D341Med (cell line): ENCODE data around the gene ZNF213.
A peak's percentile ranks its signal among the peaks of the same experiment; 100 is the strongest.

Experiments used
- DNase-seq: peaks from one replicate; pipeline ENCODE4 v3.0.0; 2012; ENCODE audit warnings: low spot score

ZNF213 gene

DNA sequence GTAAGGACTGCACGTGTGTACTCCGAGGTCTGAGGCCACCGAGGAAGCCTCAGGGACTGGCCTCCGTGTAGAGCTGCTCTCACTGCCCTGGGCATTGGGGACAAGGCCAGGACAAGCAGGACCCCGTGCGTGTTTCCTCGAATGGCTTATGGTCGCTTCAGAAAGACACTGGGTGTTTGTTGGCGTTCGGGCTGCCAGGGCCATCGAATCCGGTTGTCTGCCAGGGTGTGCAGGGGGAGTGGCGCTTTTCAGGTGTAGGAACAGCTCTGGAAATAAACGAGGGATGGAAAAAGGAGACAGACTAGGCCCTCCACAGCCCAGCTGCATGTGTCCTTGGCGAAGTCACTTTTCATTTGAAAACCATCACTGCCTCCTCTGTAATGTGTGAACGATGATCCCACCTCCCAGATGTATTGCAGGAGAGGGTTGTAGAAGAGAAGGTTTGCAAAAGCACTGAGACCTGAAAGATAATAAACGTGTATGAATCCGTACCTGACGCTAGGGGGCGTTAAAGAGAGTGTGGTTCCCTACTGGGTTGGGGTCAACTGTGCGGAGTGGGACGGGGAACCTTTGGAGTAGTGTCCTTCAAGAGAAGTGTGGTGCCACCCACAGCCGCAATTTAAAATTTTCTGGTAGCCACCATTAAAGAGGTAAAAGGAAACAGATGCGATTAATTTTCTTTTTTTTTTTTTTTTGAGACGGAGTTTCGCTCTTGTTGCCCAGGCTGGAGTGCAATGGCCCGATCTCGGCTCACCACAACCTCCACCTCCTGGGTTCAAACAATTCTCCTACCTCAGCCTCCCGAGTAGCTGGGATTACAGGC is 33.6 kb upstream of the ZNF213 start:
- DNase-seq: no peak

DNA sequence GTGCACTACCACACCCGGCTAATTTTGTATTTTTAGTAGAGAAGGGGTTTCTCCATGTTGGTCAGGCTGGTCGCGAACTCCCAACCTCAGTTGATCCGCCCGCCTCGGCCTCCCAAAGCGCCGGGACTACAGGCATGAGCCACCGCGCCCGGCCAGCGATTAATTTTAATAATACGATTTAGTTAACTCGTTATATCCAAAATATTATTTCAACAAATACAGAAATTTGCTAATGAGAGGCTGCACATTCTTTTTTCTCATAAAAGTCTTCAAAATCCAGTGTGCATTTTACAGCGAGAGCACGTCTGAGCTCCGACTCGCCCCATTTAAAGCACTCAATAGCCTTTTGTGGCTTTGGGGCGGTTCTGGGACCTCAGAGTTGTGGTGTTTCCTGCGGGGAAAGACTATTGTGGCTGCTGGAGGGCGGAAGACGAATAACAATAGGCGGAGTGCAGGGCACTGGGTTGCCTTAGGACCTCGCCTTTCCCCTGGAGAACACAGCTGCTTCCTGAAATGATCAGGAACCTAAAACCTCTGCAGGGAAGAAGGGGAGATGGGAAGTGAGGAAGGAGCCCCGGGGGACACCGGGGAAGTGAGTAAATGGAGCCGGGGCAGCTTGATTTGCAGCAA is 32.9 kb upstream of the ZNF213 start:
- no peak for DNase-seq

GRCh38 chr16:3106205-3106928 is 28.5 kb upstream of the ZNF213 start:
- peak; percentile 98 for DNase-seq

DNA sequence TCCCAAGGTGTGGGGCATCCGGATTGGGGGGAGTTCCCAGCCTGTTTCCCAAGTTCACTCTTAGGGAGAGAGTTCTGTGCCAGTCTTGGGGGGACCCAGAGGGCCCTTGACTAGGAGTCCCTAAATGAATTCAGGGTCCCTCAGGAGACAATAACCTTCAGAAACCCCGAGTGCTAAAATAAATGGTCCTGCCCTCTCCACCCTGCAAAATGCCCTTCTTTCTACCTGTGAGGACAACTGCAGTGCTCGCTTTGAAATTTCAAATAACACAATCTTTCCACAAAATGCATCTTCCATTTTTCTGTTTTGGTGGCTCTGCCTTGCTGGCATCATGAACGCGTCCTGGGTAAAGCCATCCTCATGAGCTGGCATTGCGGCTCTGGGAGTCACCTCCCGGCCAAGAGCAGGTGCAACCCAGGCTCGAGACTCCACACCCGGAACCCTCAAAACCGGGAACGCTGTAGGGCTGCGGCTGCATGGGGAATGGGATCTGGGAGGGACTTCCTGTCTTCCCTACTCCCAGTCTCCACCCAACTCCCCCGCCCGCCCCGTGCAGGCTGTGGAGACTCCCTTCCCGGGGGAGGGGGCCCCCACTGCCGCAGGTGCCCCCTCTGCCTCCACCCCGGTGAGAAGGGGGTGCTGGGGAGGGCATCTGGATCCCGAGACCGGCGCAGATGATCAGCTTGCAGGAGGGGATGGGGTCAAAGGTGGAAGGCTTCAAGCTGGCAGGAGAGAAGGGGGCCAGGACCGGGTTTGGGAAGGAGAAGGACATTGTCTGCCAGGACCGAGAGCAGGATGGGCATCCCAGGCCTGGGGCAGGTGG is 22.6 kb upstream of the ZNF213 start, which contains the start of gene ZNF205:
TSS of gene ZNF205 (plus strand) at position 529 of the 823 bp plus-strand sequence. CDS start 845 bp downstream, outside the sequence.
- peak; percentile 87 for DNase-seq

- no peak for DNase-seq
Observed at GRCh38 chr16:3112881-3113574, 21.8 kb upstream of the ZNF213 start.

DNA sequence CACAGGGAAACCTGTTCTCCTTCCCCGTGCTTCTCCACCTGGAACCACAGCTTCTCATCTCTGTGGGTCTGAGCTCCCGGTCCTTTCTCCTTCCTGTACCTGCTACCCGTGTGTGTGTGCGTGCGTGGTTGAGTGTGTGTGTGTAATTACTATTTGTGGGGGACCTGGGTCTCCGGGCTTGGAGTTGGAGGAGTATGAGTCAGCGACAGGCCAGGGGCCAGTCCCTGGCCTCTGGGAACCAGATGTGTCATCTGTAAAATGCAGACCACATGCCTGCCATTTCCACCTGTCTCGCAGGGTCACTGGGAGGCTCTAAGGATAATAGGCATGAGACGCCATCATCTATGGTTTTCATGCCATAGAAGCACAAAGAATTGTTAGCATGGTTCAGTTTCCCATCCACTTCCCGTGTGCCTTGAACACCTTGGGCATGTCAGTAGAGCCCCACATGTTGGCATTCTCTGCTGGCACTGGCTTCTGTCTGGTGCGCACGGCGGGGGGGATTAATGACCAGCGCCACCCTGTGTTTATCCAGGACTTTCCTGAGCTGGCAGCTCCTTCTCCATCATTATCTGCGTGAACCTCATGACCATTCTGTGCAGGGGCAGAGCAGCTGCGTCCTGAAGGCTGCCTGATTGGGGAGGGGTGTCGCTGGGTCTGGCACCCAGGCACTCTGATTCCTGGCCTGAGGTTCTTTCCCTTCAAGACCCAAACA is 20.9 kb upstream of the ZNF213 start:
- DNase-seq: no peak

DNA sequence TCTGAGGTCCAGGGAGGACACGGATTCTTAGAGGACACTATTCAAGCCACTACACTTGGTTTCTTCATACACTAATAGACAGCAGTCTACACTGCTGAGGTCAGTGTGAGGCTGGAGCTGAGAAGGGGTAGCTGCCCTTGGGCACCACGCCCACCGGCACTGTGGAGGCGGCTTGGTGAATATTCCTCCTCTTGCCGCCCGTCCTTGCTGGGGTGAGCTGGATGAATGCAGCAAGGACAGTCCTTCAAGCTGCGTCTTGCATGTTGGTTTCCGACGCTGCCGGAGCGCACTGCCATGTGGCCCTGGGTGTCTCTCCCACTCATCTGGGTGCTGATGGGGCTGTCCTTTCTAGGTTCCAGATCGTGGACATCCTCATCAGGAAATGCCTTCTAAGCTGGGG is 19.8 kb upstream of the ZNF213 start:
- DNase-seq: no peak

- DNase-seq: no peak
Observed at GRCh38 chr16:3115561-3115960, 19.3 kb upstream of the ZNF213 start.

DNA sequence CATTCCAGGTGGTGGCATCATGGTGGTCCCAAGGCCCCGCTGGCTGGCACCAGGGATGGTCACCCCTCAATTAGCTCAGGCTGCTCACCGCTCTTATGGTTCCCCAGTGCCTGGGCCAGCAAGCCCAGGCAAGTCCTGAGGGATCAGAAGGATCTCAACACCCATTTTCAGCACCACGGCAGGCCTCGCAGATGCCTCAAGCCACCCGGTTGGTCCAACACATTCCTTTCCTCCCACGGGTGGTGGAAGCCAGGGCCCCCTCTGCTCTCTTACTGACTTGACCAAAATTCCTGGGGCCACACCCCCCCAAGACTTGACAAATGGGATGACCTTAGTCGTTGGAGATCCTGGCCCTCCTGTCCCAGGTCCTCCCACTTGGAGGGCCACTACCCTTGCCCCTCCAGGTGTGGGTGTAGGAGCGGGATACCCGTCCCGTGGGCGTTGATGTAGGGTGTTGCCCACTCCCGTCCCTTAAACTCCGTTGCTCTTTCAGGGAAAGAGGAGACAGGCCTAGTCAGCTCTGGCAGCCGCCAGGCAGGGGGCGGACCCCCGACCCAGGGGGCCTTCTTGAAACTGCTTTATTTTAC is 16.5 kb upstream of the ZNF213 start:
- DNase-seq: no peak

DNA sequence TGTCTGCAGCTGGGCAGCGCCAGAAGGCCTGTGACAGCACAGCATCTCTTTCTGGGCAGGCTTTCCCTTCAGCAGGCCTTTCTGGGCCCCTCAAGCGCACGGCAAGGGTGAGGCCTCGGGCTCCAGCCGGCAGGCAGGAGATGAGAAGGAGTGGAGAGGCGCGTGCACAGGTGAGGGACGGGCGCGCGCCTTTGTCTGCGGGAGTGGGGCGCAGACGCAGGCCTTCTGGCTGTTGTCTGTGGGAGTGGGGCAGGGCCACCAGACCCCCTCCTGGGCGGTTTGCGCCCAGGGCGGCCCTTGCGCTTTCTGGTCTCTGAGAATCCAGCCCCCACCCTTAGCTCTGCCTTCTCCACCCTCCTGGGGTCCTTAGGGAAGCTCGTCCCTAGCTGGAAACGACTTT is 16.0 kb upstream of the ZNF213 start:
- no peak for DNase-seq

DNA sequence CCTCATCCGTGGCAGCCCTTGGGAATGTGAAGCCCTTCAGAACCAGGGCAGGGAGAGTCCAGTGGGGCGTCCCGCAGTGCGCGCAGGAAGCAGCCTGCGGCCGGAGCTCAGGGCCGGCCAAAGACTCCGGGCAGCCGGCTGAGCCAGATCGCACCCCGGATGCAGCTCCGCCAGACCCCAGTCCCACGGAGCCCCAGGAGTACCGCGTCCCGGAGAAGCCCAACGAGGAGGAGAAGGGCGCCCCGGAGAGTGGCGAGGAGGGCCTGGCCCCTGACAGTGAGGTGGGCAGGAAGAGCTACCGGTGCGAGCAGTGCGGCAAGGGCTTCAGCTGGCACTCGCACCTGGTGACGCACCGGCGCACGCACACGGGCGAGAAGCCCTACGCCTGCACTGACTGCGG is 15.5 kb upstream of the ZNF213 start:
- no peak for DNase-seq

- no peak for DNase-seq
Observed at GRCh38 chr16:3119701-3120408, 15.0 kb upstream of the ZNF213 start.

DNA sequence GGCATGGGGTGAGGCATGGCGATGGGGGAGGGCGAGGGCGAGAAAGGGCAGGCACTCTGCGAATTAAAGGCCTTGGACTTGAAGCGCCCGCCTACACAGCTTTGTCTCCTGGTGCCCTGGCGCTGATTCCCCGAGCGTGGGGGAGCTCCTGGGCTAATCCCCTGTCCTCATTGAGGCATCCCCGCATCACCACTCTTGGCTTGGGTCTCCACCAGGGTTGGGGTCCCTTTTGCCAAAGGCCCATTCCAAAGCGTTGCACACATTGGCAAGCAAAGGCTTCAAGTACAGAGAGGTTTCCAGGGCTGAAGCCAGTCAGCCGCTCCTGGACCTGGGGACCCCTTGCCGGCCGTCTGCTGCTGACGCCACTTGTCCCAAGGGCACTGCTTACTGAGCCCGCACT is 14.4 kb upstream of the ZNF213 start:
- DNase-seq: no peak

GRCh38 chr16:3121851-3122467 is 12.9 kb upstream of the ZNF213 start:
- DNase-seq: no peak

DNA sequence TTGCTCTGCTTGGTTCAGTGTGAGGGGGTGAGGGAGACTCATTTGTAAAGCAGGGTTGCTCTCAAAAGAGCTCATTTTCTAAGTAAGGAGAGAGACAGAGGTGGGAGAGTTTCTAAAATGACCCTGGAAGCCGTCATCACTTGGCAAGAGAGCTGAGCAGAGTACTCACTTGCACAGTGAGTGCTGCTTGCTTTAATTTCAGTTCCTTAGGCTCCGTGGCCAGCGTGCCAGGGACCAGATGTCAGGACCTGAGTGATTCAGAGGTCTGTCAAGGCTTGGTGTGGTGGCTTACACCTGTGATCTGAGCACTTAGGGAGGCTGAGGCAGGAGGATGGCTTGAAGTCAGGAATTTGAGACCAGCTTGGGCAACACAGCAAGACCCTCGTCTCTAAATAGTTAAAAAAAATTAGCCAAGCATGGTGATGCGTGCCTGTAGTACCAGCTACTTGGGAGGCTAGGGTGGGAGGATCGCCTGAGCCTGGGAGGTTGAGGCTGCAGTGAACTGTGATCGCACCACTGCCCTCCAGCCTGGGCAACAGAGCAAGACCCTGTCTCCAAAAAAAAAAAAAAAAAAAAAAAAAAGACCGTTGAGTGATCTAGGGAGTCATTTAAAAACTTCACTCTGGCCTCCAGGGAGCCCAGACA is 11.8 kb upstream of the ZNF213 start:
- DNase-seq: no peak

DNA sequence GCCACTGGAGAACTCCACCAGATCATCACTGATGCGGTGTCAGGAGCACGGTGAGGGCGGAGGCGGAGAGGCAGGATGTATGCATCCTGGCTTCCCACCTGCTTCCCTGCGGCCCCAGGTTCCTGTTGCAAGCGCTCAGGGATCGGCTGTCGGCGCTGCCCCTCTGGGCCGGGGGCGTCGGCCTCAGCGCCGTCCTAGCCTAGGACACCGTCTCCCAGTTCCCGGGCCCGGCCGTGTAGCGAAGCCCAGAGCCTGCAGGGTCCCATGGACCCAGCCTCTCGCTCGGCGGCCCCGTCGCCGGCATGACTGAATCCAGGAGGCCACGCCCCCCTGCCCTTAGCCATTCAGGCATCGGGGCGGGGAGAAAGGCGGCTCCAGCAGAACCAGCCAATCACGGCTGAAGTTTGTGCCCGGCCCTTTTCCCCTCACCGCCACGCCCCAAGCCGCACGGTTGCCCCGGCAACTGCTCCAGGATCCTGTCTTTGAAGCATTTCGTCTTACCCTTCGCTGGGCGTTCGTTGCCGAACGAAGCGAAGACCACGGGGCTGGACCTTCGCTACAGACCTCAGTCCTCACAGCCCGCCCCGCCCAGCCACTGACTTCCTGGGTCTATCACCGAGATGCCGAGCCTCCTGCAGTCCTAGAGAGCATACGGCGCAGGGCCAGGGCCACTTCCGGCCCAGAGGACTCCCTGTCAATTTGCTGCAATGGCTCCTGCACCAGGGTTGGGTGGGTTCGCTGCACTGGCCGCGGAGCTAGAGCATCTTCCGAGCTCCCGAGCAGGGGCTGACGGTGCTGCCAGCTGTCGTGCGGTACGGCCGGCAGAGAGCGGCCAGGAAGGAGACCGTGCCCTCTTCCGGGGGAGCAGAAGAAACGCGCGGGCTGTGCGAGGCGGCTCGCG is 10.6 kb upstream of the ZNF213 start:
- DNase-seq: peak; percentile 93

DNA sequence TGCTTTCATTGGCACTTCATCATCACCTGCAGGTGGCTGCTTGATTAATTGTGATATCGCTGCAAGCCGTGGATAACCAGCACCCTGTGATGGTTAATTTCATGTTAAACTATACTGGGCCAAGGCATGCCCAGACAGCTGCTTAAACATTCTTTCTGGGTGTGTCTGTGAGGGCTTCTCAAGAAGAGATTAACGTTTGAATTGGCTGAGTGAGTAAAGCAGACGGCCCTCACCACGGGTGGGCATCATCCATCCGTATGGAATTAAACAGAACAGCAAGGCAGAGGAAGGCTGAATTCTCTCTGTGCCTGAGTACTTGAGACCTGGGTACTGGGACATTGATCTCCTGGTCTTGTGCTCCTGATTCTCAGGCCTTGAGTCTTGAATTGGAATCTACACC is 7.1 kb upstream of the ZNF213 start:
- DNase-seq: no peak
